SJCRH30 (cell line): Measurements from ENCODE around the gene ANKRD52. TPM values are rescaled to one million over a fixed set of nuclear protein-coding genes. Genes with fewer than 3 reads are reported as not detected.

Source experiments
- DNase-seq, 2 experiments: peaks; one replicate each; pipeline ENCODE4 v3.0.0-alpha.2; 2015 to 2020
- H3K27ac ChIP-seq: fragments of 250-450 bp; sonication (Bioruptor Pico); 2 replicates; pipeline ENCODE4 v1.5.1; 2020; ENCODE audit warnings: mild to moderate bottlenecking, moderate library complexity
- H3K27me3 ChIP-seq: fragments of 250-450 bp; sonication (Bioruptor Pico); 2 replicates; pipeline ENCODE4 v1.5.1; 2020; ENCODE audit warnings: mild to moderate bottlenecking, moderate library complexity
- H3K36me3 ChIP-seq: fragments of 250-450 bp; sonication (Bioruptor Pico); 2 replicates; pipeline ENCODE4 v1.5.1; 2020; ENCODE audit warnings: mild to moderate bottlenecking, moderate library complexity
- H3K4me1 ChIP-seq: fragments of 250-450 bp; sonication (Bioruptor Pico); 2 replicates; pipeline ENCODE4 v1.5.1; 2020; ENCODE audit warnings: mild to moderate bottlenecking, moderate library complexity
- H3K4me3 ChIP-seq: fragments of 250-450 bp; sonication (Bioruptor Pico); 2 replicates; pipeline ENCODE4 v1.5.1; 2020; ENCODE audit warnings: mild to moderate bottlenecking, moderate library complexity
- H3K9me3 ChIP-seq: fragments of 250-450 bp; sonication (Bioruptor Pico); replicated peaks from 2 replicates; pipeline ENCODE4 v1.5.1; 2020; ENCODE audit warnings: mild to moderate bottlenecking, moderate library complexity
- total RNA-seq: library from RNA; depleted of rRNA; stranded (reverse); fragments of >200 nt; shearing (Covaris generic); gene quantifications from 2 replicates; pipeline ENCODE4 v1.2.3, GENCODE V29; 2014

The ANKRD52 gene
- total RNA-seq, 1 experiment from 2014 or later, result 12.5 TPM

DNA sequence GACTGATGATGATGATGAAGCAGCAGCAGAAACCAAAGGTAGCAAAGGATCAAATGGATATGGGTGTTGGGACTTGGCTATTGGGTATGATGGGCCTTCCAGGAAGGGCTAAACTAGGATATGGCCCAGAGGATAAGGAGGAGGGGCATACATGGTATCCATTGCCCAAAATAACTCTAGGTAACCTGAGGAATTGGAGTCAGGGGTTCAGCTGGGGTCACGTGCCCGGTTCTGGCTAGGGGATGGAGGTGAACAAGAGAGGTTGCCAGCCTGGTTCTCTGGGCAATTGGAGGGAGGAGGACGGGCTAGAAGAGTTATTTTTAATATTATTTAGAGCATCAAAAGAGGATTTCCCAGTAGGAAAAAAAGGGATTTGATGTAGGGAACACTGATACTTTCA, 2.7 kb upstream of the ANKRD52 start:
- H3K9me3 ChIP-seq, result no peaks in the 10 kb centered on the region
- no peak overlapping the region for H3K4me3 ChIP-seq
- H3K27ac ChIP-seq, result no peak overlapping the region; the same call in 1 of the 2 replicates
- H3K36me3 ChIP-seq, result 0 out of 2 replicates have a peak, but pooled peaks cover 6% of the 10 kb centered on the region
- H3K27me3 ChIP-seq, result no peaks in the 10 kb centered on the region
- DNase-seq, result no peak
- H3K4me1 ChIP-seq, result peaks cover 15% of the 10 kb centered on the region; the same call in 1 of the 2 replicates

DNA sequence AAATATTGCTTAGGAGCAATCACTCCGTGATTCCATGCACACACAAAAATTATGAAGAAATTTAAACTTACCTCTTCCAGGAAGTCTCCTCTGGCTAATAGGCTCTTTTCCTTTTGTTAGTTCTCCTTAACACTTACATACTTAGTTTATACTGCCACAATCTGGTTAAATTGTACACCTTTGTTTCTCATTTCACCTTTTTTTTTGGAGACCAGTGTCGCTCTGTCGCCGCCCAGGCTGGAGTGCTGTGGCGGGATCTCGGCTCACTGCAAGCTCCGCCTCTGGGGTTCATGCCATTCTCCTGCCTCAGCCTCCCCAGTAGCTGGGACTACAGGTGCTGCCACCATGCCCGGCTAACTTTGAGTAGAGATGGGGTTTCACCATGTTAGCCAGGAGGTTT, 2.2 kb upstream of the ANKRD52 start:
- Histone ChIP-seq H3K4me1 (peaks cover 15% of the 10 kb centered on the region; the same call in 1 of the 2 replicates), H3K4me3 (no peak overlapping the region), H3K27me3 (no peaks in the 10 kb centered on the region), H3K9me3 (no peaks in the 10 kb centered on the region), H3K27ac (no peak overlapping the region), H3K36me3 (peaks cover 6% of the 10 kb centered on the region; the same call in 1 of the 2 replicates)
- no peak for DNase-seq

DNA sequence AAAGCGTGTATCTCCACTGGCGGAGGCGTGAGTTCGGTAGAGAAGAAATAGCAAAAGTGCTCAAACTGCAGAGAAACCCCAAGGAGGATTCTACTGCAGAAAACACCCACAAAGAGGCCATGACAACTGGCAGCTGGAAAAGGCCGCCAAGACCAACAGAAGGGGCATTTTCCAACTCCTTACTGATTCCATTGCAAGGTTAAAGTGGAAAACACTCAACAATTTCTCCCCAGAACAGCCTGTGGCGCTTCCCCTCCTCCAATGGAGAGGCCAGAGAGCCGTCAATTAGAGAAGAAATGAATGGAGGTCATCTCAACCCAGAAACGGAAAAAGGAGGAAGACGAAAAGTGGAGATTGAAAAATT, 618 bp upstream of the ANKRD52 start:
- Histone ChIP-seq H3K4me3 (peak overlapping the region; percentile 87), H3K4me1 (peaks cover 15% of the 10 kb centered on the region; the same call in 1 of the 2 replicates), H3K27me3 (no peaks in the 10 kb centered on the region), H3K36me3 (peaks cover 9% of the 10 kb centered on the region), H3K27ac (peak overlapping the region; percentile 72), H3K9me3 (no peaks in the 10 kb centered on the region)
- DNase-seq, result no peak

DNA sequence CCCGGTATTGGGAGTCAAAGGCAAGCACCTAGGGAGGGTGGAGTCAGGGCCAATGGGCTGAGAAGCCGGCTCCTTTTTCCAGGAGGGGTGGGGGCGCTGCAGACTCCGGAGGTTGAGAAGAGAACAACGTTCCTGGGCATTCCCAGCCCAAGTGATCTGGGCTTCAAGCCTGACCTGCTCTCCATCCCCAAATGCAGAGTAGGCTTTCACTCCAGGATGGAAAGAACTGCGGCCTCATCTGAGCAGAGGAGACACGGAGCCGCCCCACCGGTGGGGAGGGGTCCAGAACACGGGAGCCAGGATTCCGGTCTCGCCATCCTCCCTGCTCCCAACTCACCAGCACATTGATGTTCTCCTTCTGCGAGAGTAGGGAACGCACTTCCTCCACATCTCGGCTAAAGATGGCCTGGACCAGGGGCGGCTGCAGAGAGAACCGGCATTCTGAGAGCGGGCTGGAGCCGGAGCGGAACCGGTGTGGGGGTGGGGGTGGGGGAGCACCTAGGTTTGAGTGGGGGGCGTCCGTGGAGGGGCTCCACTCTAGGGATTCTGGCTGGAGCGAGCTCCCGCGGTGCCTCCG, 605 bp downstream of the ANKRD52 start:
- H3K27me3 ChIP-seq, result no peaks in the 10 kb centered on the region
- no peaks in the 10 kb centered on the region for H3K9me3 ChIP-seq
- H3K4me3 ChIP-seq, result peak overlapping the region; percentile 87
- H3K36me3 ChIP-seq, result peaks cover 17% of the 10 kb centered on the region
- H3K4me1 ChIP-seq, result peaks cover 15% of the 10 kb centered on the region; the same call in 1 of the 2 replicates
- peak overlapping the region; percentile 37; the same call in 1 of the 2 replicates for H3K27ac ChIP-seq
- peak; percentile 38 to 58 for DNase-seq

DNA sequence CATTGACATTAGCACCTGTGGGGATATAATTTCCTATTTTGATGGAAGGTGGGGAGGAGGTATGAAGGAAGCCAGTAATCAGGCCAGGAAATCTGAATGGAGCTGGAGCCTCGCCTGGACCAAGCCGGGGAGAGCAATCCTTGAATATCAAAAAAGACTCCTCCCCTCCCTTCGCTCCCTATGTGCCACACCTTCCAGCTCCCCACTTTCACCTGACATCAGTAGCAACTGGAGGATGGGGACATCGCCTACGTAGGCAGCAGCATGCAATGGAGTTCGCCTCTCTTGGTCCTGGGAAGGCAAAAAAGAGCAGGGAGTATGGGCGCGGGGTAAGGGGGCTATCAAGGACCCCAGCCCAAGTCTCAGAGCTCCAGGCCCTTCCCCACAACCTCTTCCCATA, 1.1 kb downstream of the ANKRD52 start:
- no peaks in the 10 kb centered on the region for H3K27me3 ChIP-seq
- peaks cover 13% of the 10 kb centered on the region; the same call in 1 of the 2 replicates for H3K4me1 ChIP-seq
- DNase-seq, result no peak
- H3K36me3 ChIP-seq, result peaks cover 17% of the 10 kb centered on the region
- no peaks in the 10 kb centered on the region for H3K9me3 ChIP-seq
- H3K4me3 ChIP-seq, result peak overlapping the region; percentile 87
- no peak overlapping the region for H3K27ac ChIP-seq

DNA sequence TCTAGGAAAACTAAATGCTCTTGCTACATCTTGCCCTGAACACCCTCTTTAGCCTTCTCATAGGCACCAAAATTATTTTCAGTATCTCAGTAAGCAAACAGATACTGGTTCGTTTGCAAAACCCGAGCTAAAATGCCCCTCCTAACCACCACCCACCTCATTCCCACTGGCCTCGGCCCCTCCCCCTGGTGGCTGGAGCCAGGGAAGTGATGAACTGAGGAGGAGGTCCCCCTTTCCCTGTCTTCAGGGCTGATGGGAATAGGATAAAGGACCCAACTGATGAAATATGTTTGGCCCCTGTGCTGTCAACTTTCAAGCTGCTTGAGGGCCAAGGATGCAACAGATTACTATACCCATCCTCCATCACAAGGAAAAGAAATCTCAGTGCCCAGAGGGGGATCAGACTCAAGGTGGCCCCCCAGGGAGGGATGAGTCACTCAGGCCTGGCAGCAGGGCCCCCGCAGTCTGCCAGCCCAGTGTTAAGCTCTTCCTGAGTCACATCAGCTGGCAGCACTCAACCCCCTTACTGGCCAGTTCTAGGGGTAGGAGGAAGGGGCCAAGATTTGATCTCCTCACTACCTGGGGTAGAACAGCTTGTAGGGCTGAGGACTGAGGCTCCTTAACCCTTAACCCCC, 1.7 kb downstream of the ANKRD52 start:
- Histone ChIP-seq H3K36me3 (peaks cover 19% of the 10 kb centered on the region), H3K4me3 (no peak overlapping the region), H3K9me3 (no peaks in the 10 kb centered on the region), H3K27me3 (no peaks in the 10 kb centered on the region), H3K4me1 (peaks cover 9% of the 10 kb centered on the region; the same call in 1 of the 2 replicates), H3K27ac (no peak overlapping the region)
- no peak for DNase-seq

DNA sequence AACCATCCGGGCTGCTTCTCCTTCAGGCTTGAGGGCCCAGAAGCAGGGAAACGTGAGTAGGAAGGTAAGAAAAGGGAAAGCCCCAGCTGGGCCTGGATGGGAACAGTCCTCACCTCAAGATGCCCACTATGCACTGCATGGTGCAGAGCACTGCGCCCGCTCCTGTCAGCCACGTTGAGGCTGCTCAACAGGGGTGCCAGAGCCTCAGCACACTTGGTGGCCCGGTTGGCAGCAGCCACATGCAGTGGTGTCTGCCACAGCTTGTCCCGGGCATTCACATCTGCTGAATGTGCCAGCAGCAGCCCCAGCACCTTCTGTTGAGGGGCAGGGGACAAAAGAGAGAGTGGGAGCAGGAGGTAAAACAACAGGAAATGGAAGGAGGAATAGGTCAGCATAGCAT, 2.5 kb downstream of the ANKRD52 start:
- H3K27ac ChIP-seq, result no peak overlapping the region
- H3K9me3 ChIP-seq, result no peaks in the 10 kb centered on the region
- no peaks in the 10 kb centered on the region for H3K27me3 ChIP-seq
- H3K36me3 ChIP-seq, result peaks cover 26% of the 10 kb centered on the region
- DNase-seq, result no peak
- 0 out of 2 replicates have a peak, but pooled peaks cover 7% of the 10 kb centered on the region for H3K4me1 ChIP-seq
- H3K4me3 ChIP-seq, result no peak overlapping the region

DNA sequence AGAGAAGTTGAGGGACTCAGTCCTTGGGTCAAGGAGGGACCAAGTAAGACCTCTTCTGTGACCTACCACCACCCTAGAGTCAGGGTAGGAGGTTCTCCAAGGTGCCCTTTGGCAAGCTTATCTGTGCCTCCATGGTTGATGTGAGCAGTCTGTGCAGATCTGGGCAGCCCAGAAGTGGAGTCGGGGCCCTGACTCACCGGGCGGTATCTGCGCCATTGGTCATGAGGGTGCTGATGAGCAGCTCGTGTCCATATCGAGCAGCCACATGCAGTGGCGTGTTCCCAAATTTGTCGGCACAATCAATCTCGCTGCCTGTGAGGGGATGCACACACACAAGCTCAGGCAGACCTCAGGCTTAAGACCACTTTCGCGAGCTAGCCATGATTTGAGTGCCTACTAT, 5.1 kb downstream of the ANKRD52 start:
- Histone ChIP-seq H3K36me3 (peaks cover 45% of the 10 kb centered on the region), H3K27me3 (no peaks in the 10 kb centered on the region), H3K4me1 (0 out of 2 replicates have a peak, but pooled peaks cover 7% of the 10 kb centered on the region), H3K4me3 (no peak overlapping the region), H3K27ac (no peak overlapping the region), H3K9me3 (no peaks in the 10 kb centered on the region)
- DNase-seq, result no peak

DNA sequence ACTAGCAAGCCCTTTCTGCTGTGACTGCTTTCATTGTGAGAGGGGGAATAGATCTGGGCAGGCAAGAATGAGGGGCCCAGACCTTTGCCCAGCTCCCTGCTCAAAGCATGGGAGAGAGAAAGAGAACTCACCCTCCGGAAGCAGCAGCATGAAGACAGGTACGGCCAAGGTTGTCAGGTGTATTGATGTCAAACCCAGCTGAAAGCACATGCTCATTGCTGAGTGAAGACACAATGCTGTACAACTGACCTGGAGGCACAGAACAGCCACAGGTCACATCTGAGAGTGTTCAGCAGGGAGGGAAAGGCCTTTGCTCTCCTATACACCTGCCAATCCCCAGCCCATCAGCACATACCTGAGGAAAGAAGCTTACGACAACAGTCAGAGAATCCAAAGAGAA, 5.5 kb downstream of the ANKRD52 start:
- Histone ChIP-seq H3K27me3 (no peaks in the 10 kb centered on the region), H3K27ac (no peak overlapping the region), H3K9me3 (no peaks in the 10 kb centered on the region), H3K4me3 (no peak overlapping the region), H3K4me1 (0 out of 2 replicates have a peak, but pooled peaks cover 7% of the 10 kb centered on the region), H3K36me3 (peaks cover 45% of the 10 kb centered on the region)
- no peak for DNase-seq

DNA sequence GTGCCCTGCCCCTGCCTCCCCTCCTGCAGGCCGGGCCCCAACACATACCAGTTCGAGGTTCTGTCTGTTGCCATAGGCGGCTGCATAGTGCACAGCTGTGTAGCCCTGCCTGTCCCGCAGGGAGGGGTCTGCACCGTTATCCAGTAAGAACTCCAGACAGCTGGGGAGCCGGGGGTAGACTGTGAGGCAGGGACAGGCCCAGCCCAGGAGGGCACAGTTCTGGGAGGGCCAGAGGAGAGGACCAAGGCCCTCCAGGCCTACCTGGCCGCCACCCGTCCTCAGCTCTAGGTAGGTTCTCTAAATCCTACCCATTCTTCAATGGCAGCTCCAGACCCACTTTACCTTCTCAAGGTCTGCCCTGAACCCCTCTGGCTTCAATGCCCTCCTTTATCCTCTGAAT, 9.5 kb downstream of the ANKRD52 start:
- Histone ChIP-seq H3K27me3 (no peaks in the 10 kb centered on the region), H3K4me3 (no peak overlapping the region), H3K9me3 (no peaks in the 10 kb centered on the region), H3K36me3 (peaks cover 62% of the 10 kb centered on the region), H3K4me1 (no peaks in the 10 kb centered on the region), H3K27ac (no peak overlapping the region)
- no peak for DNase-seq

DNA sequence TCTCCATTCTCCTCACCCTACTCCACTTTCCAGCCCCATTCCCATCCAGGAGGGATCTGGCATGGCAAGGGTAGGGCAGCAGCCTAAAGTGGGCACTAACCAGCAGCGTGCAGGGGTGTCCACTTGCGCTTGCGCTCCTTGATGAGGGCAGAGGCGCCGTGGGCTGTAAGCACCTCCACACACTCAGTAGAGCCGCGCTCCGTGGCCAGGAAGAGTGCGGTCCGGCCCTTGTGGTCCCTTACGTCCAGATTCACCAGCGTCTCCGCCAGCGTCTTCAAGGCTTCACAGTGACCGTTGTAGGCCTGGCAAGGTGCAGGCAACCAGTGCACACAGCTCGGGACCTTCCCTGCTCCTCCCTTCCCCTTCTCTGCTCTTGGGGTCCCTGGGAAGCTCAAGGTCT, 10.3 kb downstream of the ANKRD52 start:
- DNase-seq, result no peak
- Histone ChIP-seq H3K4me3 (no peak overlapping the region), H3K27me3 (no peaks in the 10 kb centered on the region), H3K9me3 (no peaks in the 10 kb centered on the region), H3K36me3 (peaks cover 63% of the 10 kb centered on the region), H3K27ac (no peak overlapping the region), H3K4me1 (no peaks in the 10 kb centered on the region)

DNA sequence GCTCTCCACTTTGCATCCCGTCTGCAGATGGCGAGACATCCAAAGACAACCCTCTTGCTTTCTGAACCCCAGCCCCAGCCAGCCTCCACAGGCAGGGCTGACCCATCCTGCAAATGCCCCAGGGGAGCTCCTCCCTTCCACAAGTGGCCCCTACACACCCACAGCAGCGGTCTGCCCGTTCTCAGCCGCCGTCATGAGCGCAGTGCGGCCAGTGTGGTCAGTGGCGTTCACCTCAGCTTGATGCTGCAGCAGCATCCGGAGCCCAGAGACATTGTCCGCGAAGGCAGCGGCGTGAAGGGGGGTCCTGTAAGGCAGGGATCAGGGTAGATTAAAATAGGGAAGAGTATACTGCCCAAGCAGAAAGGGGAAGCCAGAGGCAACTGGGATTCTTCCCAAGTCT, 13.7 kb downstream of the ANKRD52 start:
- no peaks in the 10 kb centered on the region for H3K4me1 ChIP-seq
- no peak overlapping the region for H3K4me3 ChIP-seq
- no peaks in the 10 kb centered on the region for H3K27me3 ChIP-seq
- H3K36me3 ChIP-seq, result peaks cover 62% of the 10 kb centered on the region
- no peak for DNase-seq
- no peaks in the 10 kb centered on the region for H3K9me3 ChIP-seq
- H3K27ac ChIP-seq, result no peak overlapping the region

DNA sequence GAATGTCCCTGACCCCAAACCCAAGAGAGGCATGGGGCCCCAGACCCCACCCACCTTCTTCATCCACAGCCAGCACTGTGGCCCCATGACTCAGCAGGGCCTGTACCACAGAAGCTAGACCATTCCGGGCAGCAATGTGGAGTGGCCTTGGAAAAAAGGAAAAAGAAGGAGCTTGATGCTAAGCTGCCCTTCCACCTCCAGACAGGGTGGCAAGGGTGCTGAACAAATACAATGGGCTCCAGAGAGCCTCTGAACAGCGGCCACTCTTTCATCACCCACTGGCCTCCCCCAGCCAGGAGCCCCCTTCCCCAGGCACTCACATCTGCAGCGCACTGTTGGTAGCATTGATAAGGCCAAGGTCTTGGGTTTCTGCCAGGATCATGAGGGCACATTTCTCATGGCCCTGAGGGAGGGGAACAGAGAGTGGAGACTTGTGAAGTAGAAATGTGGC, 14.4 kb downstream of the ANKRD52 start:
- H3K27me3 ChIP-seq, result no peaks in the 10 kb centered on the region
- no peak overlapping the region for H3K4me3 ChIP-seq
- no peaks in the 10 kb centered on the region for H3K4me1 ChIP-seq
- H3K36me3 ChIP-seq, result peaks cover 55% of the 10 kb centered on the region
- no peak for DNase-seq
- no peak overlapping the region for H3K27ac ChIP-seq
- H3K9me3 ChIP-seq, result no peaks in the 10 kb centered on the region

DNA sequence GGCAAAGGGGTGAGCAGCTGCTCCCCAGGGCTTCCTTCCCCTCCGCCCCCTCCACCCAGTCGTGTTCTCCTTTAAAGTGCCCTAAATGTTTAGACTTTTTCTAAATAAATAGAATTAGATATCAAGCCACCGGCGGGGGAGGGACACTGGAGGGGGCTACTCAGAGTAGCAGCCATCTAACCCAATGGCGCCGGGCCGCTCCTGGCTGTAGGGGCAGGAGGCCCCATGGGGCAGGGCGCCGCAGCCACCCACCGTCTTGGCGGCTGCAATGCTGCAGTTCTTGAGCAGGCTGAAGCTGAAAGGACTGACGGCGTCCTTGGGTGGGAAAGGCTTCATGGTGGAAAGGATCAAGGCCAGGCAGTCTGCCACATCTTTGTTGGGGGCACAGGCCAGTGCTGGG, 15.2 kb downstream of the ANKRD52 start:
- Histone ChIP-seq H3K36me3 (peaks cover 52% of the 10 kb centered on the region), H3K27me3 (no peaks in the 10 kb centered on the region), H3K4me1 (no peaks in the 10 kb centered on the region), H3K4me3 (no peak overlapping the region), H3K9me3 (no peaks in the 10 kb centered on the region), H3K27ac (no peak overlapping the region)
- no peak for DNase-seq

DNA sequence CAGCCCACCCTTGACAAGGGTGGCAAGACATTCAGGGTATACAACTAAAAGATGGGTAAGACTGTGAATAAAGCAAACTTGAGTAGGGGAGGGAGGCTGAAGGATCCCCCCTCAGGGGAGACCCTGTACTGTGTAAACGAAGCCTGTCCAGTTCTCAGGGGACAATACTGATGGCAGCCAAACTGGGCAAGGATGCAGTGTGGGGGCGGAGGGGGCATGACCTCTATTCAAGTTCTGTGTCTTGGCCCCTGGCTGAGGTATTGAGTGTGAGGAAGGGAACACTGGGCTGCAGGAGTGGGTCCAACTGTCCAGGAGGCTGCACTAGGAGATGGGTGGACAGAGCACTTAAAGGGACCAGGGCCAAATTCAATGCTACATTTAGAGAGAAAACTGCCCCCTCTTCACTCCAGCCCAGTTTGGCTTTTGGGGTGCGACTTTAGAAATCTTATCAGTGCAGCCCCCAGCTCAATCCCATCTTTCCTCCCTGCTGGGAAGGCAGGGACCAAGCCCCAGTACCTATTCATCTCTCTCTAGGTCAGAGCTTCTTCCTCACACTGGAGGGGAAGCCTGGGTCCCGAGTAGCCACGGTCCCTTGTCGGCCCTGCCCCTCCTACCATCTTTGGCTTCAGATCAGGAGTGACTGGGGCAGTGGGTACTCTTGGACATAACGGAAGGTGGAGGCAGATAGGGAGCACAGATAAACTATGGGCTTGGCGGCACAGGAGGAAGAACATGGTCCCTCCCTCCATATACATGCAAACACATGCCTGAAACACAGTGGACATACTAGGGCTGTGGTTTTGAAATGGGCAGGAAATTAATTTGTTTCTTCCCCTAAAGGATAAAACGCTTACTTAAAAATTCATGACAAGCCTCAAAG, 16.5 kb downstream of the ANKRD52 start:
- no peak for DNase-seq
- peaks cover 52% of the 10 kb centered on the region for H3K36me3 ChIP-seq

More for the DNA sequence above, 16.5 kb downstream of the ANKRD52 start:
- Histone ChIP-seq H3K4me3 (no peak overlapping the region), H3K27ac (no peak overlapping the region), H3K9me3 (no peaks in the 10 kb centered on the region), H3K27me3 (no peaks in the 10 kb centered on the region), H3K4me1 (no peaks in the 10 kb centered on the region)
